Measurements from ENCODE around the gene PLCG1. TPM values are rescaled to one million over a fixed set of nuclear protein-coding genes. Genes with fewer than 3 reads are reported as not detected.

PLCG1 gene
- total and polyA plus RNA-seq, 2 of the 8 experiments (the other 6 are each of a cell fraction or from before 2014, with no cell fraction given): 103 to 154 TPM

DNA sequence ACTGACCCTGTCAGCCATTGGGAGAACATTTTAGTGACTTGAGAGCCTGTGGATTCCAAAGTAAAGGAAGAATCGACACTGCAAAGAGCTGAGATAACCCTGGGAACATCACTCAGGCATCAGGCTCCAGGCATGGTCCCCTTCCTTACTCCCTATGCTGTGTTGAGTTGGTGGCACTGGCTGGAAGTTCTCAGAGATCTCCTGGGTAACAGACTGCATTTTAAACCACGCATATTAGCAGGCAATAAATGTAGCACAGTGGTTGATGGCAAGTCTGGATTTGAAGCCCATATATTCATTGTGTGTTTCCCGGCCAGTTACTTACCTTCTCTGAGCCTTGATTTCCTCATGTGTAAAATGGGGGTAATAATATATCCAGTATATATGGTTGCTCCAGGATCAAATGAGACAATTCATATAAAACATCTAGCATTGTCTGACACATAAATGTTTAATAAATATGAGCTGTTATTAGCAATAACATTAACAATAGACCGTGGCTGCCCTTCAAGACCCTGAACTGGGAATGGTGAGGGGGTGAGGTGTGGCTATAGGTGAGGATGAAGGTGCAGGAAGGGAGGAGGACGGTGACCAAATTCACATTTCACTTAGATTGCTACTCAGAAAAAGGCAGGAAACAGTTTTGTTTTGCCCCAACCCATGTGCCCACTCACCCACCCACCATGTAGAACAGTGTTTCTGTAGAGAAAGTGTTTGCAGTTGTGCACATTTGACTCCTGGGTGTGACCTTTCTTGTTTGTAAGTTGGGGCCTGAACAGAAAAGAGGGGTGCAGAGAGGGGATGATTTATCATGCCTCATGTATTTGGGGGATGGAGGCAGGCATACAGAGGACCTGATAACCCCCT is 2.1 kb downstream of the PLCG1 start:
- WGBS, 2 experiments (ENCODE audit: extremely low coverage in 1 of 2, insufficient coverage in 1 of 2, insufficient read length in 1 of 2, insufficient replicate concordance in 2 of 2, low coverage in 1 of 2, low lambda C conversion rate in 2 of 2, missing lambda C conversion rate in 1 of 2): 78% methylated on average over 5 of the region's 5 CpGs; no CpG with 5 or more reads in 1 of the 2 experiments
- Histone ChIP-seq H4K5ac (ENCODE audit: insufficient read length, low read depth, low read length) (no peak overlapping the region), H2BK15ac (ENCODE audit: low read length) (no peak overlapping the region), H3K27me3 (replicated peaks in 1 of 4; ENCODE audit: control insufficient read depth in 3 of 4, extremely low read depth in 1 of 4, insufficient read depth in 3 of 4, low read length in 3 of 4) (peaks cover 0 to 9% (median 2%) of the 10 kb centered on the region in 4 experiments; a peak in 3 of 7 replicates), H3K14ac (ENCODE audit: insufficient read length) (no peak overlapping the region), H2AFZ (ENCODE audit: low read length) (no peak overlapping the region), H3K18ac (ENCODE audit: extremely low read depth, low read length) (no peak overlapping the region), H2BK5ac (ENCODE audit: low read depth, low read length) (no peak overlapping the region), H3K4ac (replicated peaks; ENCODE audit: insufficient read length, low read depth, low read length) (no peak overlapping the region), H3K79me1 (ENCODE audit: low read depth, low read length) (peaks cover 23% of the 10 kb centered on the region), H3K36me3 (ENCODE audit: control insufficient read depth in 2 of 4, insufficient read depth in 4 of 4, low read length in 3 of 4) (peaks cover 0 to 4% (median 0%) of the 10 kb centered on the region in 4 experiments; a peak in 1 of 8 replicates), H2BK12ac (ENCODE audit: low read depth, low read length) (no peak overlapping the region), H4K91ac (replicated peaks; ENCODE audit: insufficient read length, low read length) (no peak overlapping the region), H3K4me2 (ENCODE audit: insufficient read depth in 1 of 2, low read depth in 2 of 2, low read length in 2 of 2) (peak overlapping the region; percentile 88 to 97), H3K23me2 (ENCODE audit: low read depth, low read length) (peaks cover 13% of the 10 kb centered on the region; the same call in 1 of the 2 replicates), H3K4me1 (replicated peaks in 1 of 4; ENCODE audit: control insufficient read depth in 3 of 4, insufficient read depth in 4 of 4, low read length in 3 of 4) (peaks cover 25 to 47% (median 30%) of the 10 kb centered on the region in 4 experiments), H3K23ac (ENCODE audit: insufficient read length) (no peak overlapping the region), H3K4me3 (ENCODE audit: extremely low read depth in 1 of 4, insufficient read depth in 2 of 4, low read depth in 3 of 4, low read length in 4 of 4) (peak overlapping the region; percentile 80 to 97 (median 90); a peak in 7 of 8 replicates), H3K56ac (replicated peaks; ENCODE audit: insufficient read length, low read depth, low read length) (no peak overlapping the region), H3K9me3 (ENCODE audit: insufficient read depth in 2 of 2, low read depth in 1 of 2, low read length in 1 of 2) (no peaks in the 10 kb centered on the region), H2BK20ac (ENCODE audit: low read length) (no peak overlapping the region), H2BK120ac (replicated peaks; ENCODE audit: low read depth, low read length) (no peak overlapping the region), H3K79me2 (ENCODE audit: control insufficient read depth in 1 of 2, insufficient read depth in 2 of 2, low read length in 2 of 2) (peaks cover 63 to 66% of the 10 kb centered on the region in 2 experiments), H2AK5ac (ENCODE audit: low read depth, low read length) (no peak overlapping the region), H4K20me1 (replicated peaks in 1 of 2; ENCODE audit: control insufficient read depth in 1 of 2, insufficient read depth in 2 of 2, low read length in 2 of 2) (peaks cover 24 to 45% of the 10 kb centered on the region in 2 experiments), H4K8ac (ENCODE audit: extremely low read depth, insufficient read depth, low read length) (no peak overlapping the region), H3K9ac (replicated peaks in 1 of 4; ENCODE audit: extremely low read depth in 1 of 4, low read depth in 3 of 4, low read length in 3 of 4) (peak overlapping the region in 1 of 4 experiments; percentile 96; a peak in 2 of 7 replicates), H3K27ac (ENCODE audit: low read depth, low read length) (no peak overlapping the region)
- no peak for DNase-seq (ENCODE audit: low read depth in 1 of 2, low spot score in 2 of 2)
- no peak for FAIRE-seq
- no peak for TF ChIP-seq YY1 (IDR thresholded peaks at IDR 0.05; ENCODE audit: low read depth, low read length)
- no peak for TF ChIP-seq ZNF274 (IDR thresholded peaks at IDR 0.05; ENCODE audit: borderline replicate concordance, extremely low read depth, low read length)
- no peak for TF ChIP-seq EP300 (IDR thresholded peaks at IDR 0.05; ENCODE audit: borderline replicate concordance in 1 of 2, low read depth in 2 of 2, low read length in 2 of 2)
- no peak for TF ChIP-seq CBX8 (IDR thresholded peaks at IDR 0.05; ENCODE audit: borderline replicate concordance, low read depth, low read length)
- TF ChIP-seq JUND (IDR thresholded peaks at IDR 0.05; ENCODE audit: low read length): no peak
- no peak for TF ChIP-seq SIN3A (conservative IDR thresholded peaks at IDR 0.05 in 1 of 2, IDR thresholded peaks at IDR 0.05 in 1 of 2; ENCODE audit: low read depth in 1 of 2, low read length in 2 of 2)
- no peak for TF ChIP-seq RAD21 (IDR thresholded peaks at IDR 0.05 in 1 of 2, conservative IDR thresholded peaks at IDR 0.05 in 1 of 2; ENCODE audit: low read depth in 2 of 2, low read length in 2 of 2)
- CTCF ChIA-PET (ENCODE audit: partially characterized antibody): interaction anchor here (1.1 to 3.2 kb wide), 6 partner anchors 8 to 33 kb away, joined by 3 to 10 read pairs (median 4); no protein-coding TSS in a partner anchor
- POLR2A ChIA-PET (ENCODE audit: partially characterized antibody): interaction anchor here (1.5 to 2.1 kb wide), 5 partner anchors 8 to 166 kb away, joined by 3 to 12 read pairs (median 7); no protein-coding TSS in a partner anchor
